HG03565 (cell line): ENCODE measurements around the gene ARHGAP28.
"Not testable (repeated sequence)": the region's sequence is repeated elsewhere in the genome, so short reads cannot be mapped to it uniquely, and the experiment has no call there.

Source experiments
- ATAC-seq: cut with Tn5 transposase; IDR thresholded peaks from one replicate; pipeline ENCODE4 v1.9.1; 2021; ENCODE audit warnings: mild to moderate bottlenecking, moderate library complexity; ENCODE audit not compliant: unreplicated experiment

Gene ARHGAP28

DNA sequence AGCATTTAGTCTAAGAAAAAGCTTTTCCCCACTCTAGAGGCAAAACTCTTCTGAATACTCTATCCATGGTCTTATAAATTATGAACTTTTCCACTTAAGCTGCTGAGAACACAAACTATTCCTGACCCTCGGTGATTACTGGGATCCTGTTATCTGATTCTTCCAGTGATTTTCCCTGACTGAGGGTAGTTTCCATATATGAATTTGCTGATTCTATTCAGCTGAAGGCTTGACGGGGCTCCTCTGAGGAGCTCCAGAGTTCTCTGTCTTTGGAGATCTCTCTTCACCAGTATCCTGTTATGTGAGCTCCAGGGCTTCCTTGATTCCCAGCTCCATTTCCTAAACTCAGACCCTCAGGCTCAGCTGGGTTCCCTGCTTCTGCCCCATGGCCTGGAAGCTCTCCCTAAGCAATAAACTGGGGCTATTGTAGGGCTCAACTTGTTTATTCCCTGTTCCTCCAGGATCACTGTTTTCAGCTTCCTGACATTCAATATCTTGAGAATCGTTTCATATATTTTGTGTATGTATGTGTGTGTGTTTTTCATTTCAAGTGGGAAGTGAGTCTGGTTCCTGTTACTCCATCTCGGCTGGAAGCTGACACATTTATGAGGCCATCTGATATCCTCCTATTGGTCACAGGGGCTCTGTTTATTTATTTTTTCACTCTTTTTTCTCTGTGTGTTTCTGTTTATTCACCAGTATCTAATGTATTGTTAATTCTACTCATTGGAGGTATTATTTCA, 78.2 kb downstream of the ARHGAP28 start:
- ATAC-seq: no peak

DNA sequence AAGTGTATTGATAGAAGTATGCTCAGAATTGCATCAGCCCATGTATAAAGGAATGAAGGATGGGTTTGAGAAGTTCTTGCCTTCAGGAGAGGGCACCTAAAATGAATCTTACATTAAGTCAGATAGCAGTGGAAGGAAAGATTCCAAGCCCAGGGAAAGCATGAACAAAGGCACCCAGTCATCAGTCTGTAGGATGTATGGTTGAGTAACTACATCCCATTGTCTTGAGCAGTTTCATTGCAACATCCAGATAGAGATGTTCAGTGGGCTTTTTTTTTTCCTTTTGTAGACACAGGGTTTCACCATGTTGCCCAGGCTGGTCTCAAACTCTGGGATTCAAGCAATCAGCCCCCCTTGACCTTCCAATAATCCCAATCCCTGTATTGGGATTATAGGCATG, 80.7 kb downstream of the ARHGAP28 start:
- no peak for ATAC-seq

DNA sequence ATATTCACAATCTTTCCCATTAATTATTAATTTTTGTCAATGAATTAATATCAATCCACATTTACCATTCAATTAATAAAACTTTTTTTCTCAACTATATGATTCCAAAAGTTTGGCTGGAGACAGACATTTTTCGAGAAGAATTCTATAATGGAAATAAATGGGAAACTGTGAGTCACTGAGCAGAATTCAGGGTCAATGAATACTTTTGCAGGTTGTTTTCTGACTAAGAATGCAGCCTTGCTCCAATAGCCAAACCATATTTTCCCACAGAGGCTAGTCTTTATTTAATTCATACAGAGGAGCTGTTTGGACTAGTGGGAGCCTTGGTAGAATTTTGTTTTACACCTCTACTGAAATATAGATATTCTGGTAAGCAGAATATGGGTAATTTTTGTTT, 82.3 kb downstream of the ARHGAP28 start:
- no peak for ATAC-seq

DNA sequence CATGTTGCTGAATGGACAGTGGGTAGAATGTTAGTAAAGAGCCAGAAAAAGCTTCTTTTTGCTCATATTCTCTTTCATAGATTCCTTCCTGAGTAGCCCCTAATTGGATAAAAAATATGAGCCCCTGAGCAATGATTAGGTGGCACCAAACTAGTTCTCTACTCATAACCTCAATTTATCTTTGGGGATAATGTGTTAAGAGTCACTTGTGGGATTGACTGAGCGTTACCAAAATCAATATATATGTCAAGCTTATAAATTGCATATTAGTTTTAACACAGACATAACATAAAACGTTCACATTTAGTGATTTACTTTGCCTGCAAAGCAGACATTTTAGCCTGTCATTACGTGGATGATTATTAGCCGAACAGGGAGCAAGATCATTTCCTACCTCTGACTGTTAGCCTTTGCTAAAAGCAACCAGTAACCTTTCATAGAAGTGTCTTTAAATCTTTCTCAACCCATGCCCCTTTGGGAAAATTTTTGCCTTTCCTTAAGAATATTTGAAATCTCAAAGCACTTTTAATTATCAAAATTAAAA, 85.4 kb downstream of the ARHGAP28 start:
- no peak for ATAC-seq

DNA sequence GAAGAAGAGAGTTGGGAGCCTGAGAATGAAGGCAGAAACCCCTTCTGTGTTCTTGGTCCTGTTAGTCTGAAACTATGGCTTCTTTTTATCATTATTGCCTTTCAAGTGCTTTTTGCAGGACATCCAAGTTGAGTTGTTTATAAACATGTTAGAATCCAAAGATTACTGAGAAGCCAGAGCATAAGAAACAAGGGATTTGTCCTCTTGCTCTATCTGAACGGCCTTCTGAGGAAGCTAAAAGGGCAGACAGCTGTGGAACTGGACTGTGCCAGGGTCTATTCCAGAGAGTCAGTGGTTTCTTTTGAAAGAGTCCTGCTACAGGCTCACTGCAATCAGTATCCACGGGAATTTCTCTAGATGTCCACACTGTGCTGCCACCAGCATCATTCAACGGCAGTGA, 86.6 kb downstream of the ARHGAP28 start:
- ATAC-seq: no peak

DNA sequence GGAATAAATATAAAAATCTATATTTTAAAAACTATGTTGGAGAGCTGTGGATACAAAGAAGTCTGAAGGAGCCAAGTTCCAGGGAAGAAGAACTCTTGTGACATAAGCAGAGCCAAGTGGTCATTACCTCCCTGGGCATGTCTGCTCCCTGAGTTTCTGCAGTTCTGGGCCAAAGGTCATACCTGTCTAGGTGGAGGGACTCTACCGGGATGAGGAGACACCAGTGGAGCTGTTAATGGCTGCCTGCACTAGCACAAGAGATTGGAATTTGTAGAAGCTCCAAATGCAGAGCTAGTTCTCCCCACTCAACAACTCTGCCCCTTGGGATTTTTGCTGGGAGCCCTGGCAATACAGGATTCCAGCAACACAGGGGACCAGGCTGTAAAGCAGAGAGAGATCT, 89.8 kb downstream of the ARHGAP28 start:
- no peak for ATAC-seq

DNA sequence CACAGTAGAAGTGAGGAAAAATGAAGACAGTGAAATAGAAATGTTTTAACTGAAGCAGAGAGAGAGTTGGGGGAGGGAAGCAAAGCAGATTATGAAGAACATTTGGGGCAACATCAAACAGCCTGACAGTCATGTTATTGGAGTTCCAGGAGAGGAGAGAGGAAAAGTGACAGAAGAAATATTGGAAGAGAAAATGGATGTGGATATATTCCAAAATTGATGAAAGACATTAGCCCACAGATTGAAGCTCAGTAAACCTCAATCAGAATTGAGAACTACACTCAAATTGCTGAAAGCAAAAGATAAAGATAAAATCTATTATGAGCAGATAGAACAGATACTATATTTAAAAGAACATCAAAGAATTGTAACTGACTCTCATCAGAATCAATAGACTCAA, 90.8 kb downstream of the ARHGAP28 start:
- ATAC-seq: no peak

DNA sequence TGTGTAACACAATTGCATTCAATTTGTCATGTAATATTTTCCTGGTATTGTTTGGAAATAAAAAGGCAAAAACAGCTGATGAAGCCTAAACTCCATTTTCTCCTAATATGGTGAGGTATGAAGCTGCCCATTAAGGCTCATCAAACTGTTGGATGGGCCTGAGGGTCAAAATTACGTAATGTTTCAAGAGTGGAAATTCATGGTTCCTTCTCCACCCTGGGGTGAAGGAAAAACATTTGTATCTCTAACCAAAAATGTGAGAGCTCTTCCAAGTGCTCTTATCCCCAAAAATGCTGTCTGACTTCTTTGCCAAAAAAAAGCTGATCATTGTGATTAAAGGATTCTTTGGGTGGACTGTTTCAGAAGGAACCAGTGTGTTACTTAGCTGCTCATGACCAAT, 91.8 kb downstream of the ARHGAP28 start:
- no peak for ATAC-seq

DNA sequence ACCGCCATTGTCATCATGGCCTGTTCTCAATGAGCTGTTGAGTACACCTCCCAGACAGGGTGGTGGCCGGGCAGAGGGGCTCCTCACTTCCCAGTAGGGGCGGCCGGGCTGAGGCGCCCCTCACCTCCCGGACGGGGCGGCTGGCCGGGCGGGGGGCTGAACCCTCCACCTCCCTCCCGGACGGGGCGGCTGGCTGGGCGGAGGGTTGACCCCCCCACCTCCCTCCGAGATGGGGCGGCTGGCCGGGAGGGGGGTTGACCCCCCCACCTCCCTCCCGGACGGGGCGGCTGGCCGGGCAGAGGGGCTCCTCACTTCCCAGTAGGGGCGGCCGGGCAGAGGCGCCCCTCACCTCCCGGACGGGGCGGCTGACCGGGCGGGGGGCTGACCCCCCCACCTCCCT, 97.6 kb downstream of the ARHGAP28 start:
- not testable (repeated sequence) for ATAC-seq

DNA sequence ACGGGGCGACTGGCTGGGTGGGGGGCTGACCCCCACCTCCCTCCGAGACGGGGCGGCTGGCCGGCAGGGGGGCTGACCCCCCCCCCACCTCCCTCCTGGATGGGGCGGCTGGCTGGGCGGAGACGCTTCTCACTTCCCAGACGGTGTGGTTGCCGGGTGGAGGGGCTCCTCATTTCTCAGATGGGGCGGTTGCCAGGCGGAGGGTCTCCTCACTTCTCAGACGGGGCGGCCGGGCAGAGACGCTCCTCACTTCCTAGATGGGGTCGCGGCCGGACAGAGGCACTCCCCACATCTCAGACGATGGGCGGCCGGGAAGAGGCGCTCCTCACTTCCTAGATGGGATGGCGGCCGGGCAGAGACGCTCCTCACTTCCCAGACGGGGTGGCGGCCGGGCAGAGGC, 98.0 kb downstream of the ARHGAP28 start:
- ATAC-seq: not testable (repeated sequence)

DNA sequence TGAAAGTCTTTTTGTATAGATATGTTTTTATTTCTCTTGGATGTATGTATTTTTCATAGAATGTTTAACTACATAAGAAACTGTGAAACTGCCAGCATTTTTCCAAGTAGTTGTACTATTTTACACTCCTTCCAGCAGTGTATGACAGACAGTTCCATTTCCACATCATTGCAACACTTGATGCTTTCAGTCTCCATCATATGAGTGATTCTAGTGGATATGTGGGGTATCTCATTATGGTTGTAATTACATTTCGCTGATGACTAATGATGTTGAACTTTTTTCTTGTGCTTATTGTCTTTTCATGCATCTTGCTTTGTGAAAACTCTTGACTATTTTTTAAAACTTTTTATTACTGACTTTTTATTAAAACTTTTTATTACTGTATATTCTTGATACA, 101.4 kb downstream of the ARHGAP28 start:
- ATAC-seq: no peak

DNA sequence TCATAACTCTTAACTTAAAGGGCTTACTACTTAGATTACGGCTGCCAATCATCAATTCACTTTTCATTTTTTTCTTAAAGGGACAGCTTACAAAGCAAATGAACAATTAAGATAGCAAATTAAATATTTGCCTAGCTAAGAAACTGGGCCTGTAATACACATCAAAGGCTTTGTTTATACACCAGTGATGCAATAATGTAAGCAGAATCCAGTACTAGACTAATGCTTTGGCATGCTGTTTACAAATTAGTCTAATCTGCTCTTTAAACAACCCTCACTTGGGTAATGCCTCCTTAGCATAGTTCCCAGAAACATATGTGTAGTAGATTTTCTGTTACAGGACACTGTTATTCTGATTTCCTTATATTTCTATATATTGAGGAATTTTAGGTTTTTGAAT, 105.8 kb downstream of the ARHGAP28 start:
- no peak for ATAC-seq

DNA sequence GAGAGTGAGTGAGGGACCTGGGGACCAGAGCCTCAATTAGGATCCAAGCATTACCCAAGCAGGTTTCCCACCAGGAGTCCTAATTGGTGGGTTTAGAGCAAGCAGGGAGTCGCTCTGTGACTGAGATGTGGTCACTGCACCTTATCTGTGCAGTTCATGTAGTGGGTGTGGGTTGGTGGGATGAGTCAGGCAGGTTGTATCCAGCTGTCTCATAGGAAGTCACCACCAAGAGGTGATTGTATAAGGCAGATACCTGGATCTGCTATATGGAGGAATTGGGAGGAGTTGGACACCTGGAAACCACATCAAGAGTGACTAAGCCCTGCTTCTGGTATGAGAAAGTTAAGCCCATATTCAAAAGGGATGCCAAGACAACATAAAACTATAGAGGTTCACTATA, 106.8 kb downstream of the ARHGAP28 start:
- ATAC-seq: no peak

DNA sequence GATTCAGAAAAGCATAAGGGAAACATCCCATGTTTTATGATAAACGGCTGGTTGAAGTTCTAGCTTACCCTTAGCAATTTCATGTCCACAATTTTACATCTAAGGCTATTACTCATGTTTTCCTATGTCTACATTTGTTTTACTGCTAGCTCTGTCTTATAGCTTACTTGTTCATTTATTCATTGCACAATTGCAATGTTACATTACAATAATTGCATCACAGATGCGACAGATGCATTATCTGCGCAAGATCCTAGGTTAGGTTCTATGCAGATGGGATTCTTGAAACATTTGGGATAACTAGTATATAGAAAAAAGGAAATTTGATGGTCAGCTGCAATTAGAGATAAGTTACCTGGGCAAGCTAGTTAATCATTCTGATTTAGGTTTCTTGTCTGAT, 108.4 kb downstream of the ARHGAP28 start:
- ATAC-seq: no peak

DNA sequence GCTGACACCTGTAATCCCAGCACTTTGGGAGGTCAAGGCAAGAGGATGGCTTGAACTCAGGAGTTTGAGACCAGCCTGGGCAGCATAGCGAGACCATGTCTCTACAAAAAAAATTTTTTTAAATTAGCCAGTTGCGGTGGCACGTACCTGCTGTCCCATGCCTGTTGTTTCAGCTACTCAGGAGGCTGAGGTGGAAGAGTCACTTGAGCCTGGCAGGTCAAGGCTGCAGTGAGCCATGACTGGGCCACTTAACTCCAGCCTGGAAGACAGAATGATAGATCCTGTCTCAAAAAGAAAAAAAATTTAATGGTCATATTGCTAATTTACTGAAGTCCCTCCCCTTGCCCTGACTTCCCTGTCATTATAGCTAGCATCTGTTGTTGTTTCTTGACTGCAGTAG, 112.6 kb downstream of the ARHGAP28 start:
- ATAC-seq: no peak

DNA sequence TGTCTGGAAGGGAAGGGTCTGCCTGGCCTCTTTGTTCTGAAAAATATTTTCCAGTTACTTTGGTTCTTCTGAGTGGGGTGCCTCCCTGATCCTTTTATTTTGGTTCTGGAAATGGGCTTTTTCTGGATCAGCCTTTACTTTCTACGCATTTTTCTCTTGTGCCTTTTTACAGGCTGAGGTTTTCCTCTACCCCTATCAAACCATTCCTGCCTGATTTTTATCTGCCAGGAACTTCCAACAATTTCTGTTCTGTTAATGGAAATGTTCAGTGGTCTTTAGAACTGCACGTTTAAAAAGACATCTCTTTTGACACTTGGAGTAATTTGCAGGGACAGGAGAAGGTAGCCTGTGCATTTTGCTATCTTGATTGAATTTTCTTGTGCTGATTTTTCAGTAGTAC, 113.8 kb downstream of the ARHGAP28 start:
- no peak for ATAC-seq

DNA sequence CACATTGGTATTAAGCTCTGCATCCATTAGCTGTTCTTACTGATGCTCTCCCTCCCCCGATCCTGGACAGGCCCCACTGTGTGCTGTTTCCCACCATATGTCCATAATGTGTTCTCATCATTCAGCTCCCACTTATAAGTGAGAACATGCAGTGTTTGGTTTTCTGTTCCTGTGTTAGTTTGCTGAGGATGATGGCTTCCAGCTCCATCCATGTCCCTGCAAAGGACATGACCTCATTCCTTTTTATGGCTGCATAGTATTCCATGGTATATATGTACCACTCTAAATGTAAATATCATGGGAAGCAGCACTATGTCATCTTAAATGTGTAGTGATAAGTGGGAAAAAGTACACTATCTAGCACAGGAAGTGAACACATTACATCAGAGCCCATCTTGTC, 116.0 kb downstream of the ARHGAP28 start:
- not testable (repeated sequence) for ATAC-seq

DNA sequence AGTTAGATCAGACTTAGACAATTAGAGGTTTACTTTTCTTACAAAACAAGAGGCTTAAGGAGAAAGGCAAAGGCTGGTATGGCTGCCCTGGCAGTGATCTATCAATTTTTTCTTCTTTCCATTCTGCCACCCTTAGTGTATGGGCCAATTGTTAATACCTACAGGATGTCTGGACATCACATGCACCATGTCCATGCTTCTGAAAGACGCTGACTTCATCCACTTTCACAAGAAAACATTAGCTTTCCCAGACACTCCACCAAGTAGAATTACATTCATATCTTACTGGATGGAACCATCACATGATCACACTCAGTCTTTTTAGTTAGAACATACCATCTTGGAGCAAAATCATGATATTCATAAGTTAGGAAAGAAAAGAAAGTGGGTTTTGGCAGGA, 120.9 kb downstream of the ARHGAP28 start:
- ATAC-seq: no peak

DNA sequence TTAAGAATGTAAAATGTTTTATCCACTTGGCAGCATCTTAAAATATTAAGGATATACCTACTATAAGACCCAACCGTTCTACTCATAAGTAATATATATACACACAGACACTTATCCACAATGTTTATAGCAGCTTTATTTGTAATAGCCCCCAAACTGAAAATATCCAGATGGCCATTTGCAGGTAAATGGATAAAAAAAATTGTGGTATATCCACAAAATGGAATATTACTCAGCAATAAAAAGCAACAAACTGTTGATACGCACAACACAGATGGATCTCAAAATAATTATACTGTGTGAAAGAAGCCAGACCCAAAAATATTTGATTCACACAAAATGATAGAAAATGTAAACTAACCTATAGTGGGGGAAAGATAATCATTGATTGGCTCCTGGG, 122.0 kb downstream of the ARHGAP28 start:
- ATAC-seq: no peak

DNA sequence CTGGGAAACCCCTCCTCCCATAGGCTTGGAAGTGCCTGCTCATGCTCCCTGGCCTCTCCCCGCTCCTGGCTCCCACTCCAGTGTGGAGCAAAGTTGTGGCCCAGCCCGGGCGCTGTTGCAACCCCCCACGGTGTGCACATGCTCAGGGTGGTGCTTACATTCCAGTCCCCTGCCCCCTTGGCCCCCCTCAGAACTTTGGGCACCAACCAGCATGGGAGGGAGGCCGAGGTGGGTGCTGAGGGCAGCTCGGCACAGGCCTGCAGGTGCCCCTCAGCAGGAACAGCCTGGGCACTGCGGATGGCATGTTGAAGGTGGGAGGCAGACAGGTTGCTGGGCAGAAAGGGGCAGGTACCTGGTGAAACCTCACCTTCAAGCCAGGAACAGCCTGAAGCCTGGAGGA, 125.3 kb downstream of the ARHGAP28 start:
- no peak for ATAC-seq

DNA sequence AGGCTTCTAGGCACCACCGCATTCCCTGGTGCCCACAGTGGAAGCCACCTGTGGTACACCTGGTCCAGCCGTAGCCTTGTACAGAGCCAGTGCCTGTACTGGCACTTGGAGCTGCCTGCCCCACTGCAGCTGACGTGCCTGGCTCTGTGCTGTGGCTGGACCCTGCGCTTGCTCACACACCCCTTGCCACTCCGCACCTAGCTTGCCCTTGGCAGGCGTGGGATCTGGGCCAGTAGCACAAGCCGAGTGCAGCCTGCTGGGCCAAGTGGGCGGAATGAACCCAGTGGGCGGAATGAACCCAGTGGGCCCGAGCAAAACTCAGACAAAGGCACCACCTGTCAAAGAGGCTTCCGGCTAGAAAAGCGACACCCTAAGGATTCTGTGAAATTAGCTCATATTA, 126.3 kb downstream of the ARHGAP28 start:
- no peak for ATAC-seq

DNA sequence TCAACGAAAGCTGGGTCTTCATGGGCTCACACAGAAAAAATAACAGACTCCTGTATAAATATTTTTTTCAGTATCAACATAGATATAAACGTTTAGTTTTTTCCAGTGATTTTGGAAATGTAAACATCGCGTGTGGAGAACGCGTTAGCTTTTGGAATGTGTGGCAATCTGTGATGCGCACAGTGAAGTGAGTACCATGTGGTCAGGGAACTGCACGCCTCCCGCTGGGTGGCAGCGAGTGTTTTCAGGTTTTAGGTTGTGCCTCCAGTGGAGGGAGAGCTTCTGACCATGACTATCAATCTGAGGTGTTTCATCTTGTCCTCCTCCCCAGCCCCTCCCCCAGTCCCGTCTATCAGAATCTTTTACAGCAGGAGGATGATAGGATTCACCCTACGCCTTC, 127.8 kb downstream of the ARHGAP28 start:
- no peak for ATAC-seq
